Measurements from ENCODE around the gene SNAPC2.

GRCh38 chr19:7921967-7922835, 2.1 kb downstream of the SNAPC2 start:
- TF ChIP-seq POLR2A (IDR thresholded peaks at IDR 0.05; ENCODE audit: extremely low read depth, insufficient read length), result no peak
- TF ChIP-seq, protein P1, sequence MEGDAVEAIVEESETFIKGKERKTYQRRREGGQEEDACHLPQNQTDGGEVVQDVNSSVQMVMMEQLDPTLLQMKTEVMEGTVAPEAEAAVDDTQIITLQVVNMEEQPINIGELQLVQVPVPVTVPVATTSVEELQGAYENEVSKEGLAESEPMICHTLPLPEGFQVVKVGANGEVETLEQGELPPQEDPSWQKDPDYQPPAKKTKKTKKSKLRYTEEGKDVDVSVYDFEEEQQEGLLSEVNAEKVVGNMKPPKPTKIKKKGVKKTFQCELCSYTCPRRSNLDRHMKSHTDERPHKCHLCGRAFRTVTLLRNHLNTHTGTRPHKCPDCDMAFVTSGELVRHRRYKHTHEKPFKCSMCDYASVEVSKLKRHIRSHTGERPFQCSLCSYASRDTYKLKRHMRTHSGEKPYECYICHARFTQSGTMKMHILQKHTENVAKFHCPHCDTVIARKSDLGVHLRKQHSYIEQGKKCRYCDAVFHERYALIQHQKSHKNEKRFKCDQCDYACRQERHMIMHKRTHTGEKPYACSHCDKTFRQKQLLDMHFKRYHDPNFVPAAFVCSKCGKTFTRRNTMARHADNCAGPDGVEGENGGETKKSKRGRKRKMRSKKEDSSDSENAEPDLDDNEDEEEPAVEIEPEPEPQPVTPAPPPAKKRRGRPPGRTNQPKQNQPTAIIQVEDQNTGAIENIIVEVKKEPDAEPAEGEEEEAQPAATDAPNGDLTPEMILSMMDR (IDR thresholded peaks at IDR 0.05; ENCODE audit: low read depth, low read length), result no peak
- TF ChIP-seq, protein P2, sequence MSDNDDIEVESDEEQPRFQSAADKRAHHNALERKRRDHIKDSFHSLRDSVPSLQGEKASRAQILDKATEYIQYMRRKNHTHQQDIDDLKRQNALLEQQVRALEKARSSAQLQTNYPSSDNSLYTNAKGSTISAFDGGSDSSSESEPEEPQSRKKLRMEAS (IDR thresholded peaks at IDR 0.05; ENCODE audit: low read depth, low read length), result no peak

Measured in NB4 (cell line).